NCI-H146 (cell line): ENCODE measurements around the gene IKZF3.
"Not testable (repeated sequence)": the region's sequence is repeated elsewhere in the genome, so short reads cannot be mapped to it uniquely, and the experiment has no call there.

Experiments
- DNase-seq: peaks from one replicate; lab custom pipeline; 2025; lab: John Stamatoyannopoulos, UW

Gene IKZF3

GRCh38 chr17:39716073-39716818 lies 147.9 kb downstream of the IKZF3 start:
- DNase-seq, result no peak

- DNase-seq, result no peak
These were observed 148.6 kb downstream of the IKZF3 start for GRCh38 chr17:39715375-39716072.

- DNase-seq, result no peak
These were observed 149.9 kb downstream of the IKZF3 start for GRCh38 chr17:39714234-39714633.

GRCh38 chr17:39711851-39712250 lies 152.3 kb downstream of the IKZF3 start:
- no peak for DNase-seq

GRCh38 chr17:39711071-39711470 lies 153.0 kb downstream of the IKZF3 start:
- not testable (repeated sequence) for DNase-seq

- no peak for DNase-seq
These were observed 153.8 kb downstream of the IKZF3 start for GRCh38 chr17:39709998-39710964.

GRCh38 chr17:39709319-39709997 lies 154.7 kb downstream of the IKZF3 start:
- DNase-seq, result no peak
